Lung (tissue), 12 donors: ENCODE measurements around the gene USP12. TPM values are rescaled to one million over a fixed set of nuclear protein-coding genes. Genes with fewer than 3 reads are reported as not detected.

ENCODE experiments used
- ATAC-seq: fragments of 200-7000 bp; cut with Tn5 transposase; one replicate; pipeline ENCODE4 v1.9.1; 2020; ENCODE audit warnings: moderate number of reproducible peaks; ENCODE audit not compliant: insufficient read depth, low FRiP score
- DNase-seq, 3 donors: peaks; one replicate each; pipeline ENCODE4 v3.0.0-alpha.2; 2013 to 2017
- H3K27ac ChIP-seq, 2 donors: one replicate each; pipeline ENCODE4 v1.5.1; 2013; ENCODE audit warnings: mild to moderate bottlenecking in 2 of 2, moderate library complexity in 2 of 2, control low read depth in 1 of 2, inconsistent platforms in 1 of 2, low read depth in 1 of 2, low read length in 1 of 2
- H3K27me3 ChIP-seq, 3 donors: one replicate each; pipeline ENCODE4 v1.5.1; 2013; ENCODE audit warnings: low read length in 2 of 3; ENCODE audit not compliant: control insufficient read depth in 3 of 3, insufficient read depth in 3 of 3
- H3K36me3 ChIP-seq, 4 donors: one replicate each; pipeline ENCODE4 v1.5.1; 2013; ENCODE audit warnings: low read length in 4 of 4, mild to moderate bottlenecking in 1 of 4, moderate library complexity in 1 of 4; ENCODE audit not compliant: control insufficient read depth in 4 of 4, insufficient read depth in 4 of 4
- H3K4me1 ChIP-seq, 5 donors: one replicate each; pipeline ENCODE4 v1.5.1; 2013; ENCODE audit warnings: low read length in 5 of 5, mild to moderate bottlenecking in 2 of 5, moderate library complexity in 1 of 5; ENCODE audit not compliant: control insufficient read depth in 5 of 5, insufficient read depth in 5 of 5
- H3K4me3 ChIP-seq: one replicate; pipeline ENCODE4 v1.5.1; 2013; ENCODE audit warnings: mild to moderate bottlenecking, control low read depth, moderate library complexity
- H3K9ac ChIP-seq, 2 donors: one replicate each; pipeline ENCODE4 v1.5.1; 2013; ENCODE audit warnings: low read length in 2 of 2, control low read depth in 1 of 2; ENCODE audit not compliant: insufficient read depth in 1 of 2
- H3K9me3 ChIP-seq, 4 donors: one replicate each; pipeline ENCODE4 v1.5.1; 2013; ENCODE audit warnings: low read length in 3 of 4, mild to moderate bottlenecking in 1 of 4, moderate library complexity in 1 of 4; ENCODE audit not compliant: control insufficient read depth in 4 of 4, insufficient read depth in 3 of 4
- CTCF ChIP-seq: IDR thresholded peaks from 2 replicates; pipeline ENCODE4 v1.5.1; 2012; ENCODE audit warnings: mild to moderate bottlenecking; ENCODE audit errors: control extremely low read depth, extremely low read depth
- WGBS, 2 donors: extraction: QIAGEN DNeasy Blood & Tissue Kit; methylation state at CpG; one replicate each; pipeline ENCODE4 v1.1.7; 2013; 5-methylcytosine and 5-hydroxymethylcytosine counted together
- polyA plus RNA-seq, 2 donors: library from polyadenylated mRNA; stranded (reverse); fragments of 200-250 nt; gene quantifications; one replicate each; pipeline ENCODE4 v1.2.1, GENCODE V29; 2013
- total RNA-seq, 2 donors: library from RNA; depleted of rRNA in 1 of 2; stranded (reverse); fragments of >200 nt in 1 of 2; gene quantifications; one replicate each; pipeline ENCODE4 v1.2.1, GENCODE V29; 2014 to 2021
- donor health status: control.
- donor health status: control.
- donor health status: Bipolar disorder and iron deficiency.
- donor health status: healthy.
- donor health status: DM: yes; HTN: yes; CAD: no.

The USP12 gene
- total and polyA plus RNA-seq, 4 donors = 12.6 to 60.0 (median 19.2) TPM

- H3K36me3 ChIP-seq = peaks cover 10 to 21% (median 15%) of the 10 kb centered on the region in 4 donors
- 95 to 99% methylated on average over 4 of the region's 4 CpGs for WGBS, 2 donors
- ATAC-seq (no peak), DNase-seq (no peak)
- no peak overlapping the region for H3K27ac ChIP-seq
- no peak for TF ChIP-seq CTCF
- H3K27me3 ChIP-seq = no peaks in the 10 kb centered on the region
- no peak overlapping the region for H3K4me3 ChIP-seq
- H3K9me3 ChIP-seq = no peaks in the 10 kb centered on the region
- H3K4me1 ChIP-seq = peaks cover 0 to 4% (median 0%) of the 10 kb centered on the region in 5 donors
- no peak overlapping the region for H3K9ac ChIP-seq
Measured at GRCh38 chr13:27091451-27091850, 80.2 kb downstream of the USP12 start.

GRCh38 chr13:27088619-27089018, 83.0 kb downstream of the USP12 start:
- H3K9ac ChIP-seq = no peak overlapping the region

GRCh38 chr13:27086599-27087265, 84.9 kb downstream of the USP12 start:
- H3K27ac ChIP-seq = no peak overlapping the region
- DNase-seq (no peak), ATAC-seq (no peak)
- H3K9ac ChIP-seq = no peak overlapping the region
- no peak overlapping the region for H3K4me3 ChIP-seq
- H3K9me3 ChIP-seq = no peaks in the 10 kb centered on the region
- H3K36me3 ChIP-seq = peaks cover 8 to 15% (median 12%) of the 10 kb centered on the region in 4 donors
- WGBS, 2 donors = 82 to 90% methylated on average over 6 of the region's 6 CpGs
- no peak for TF ChIP-seq CTCF
- H3K27me3 ChIP-seq = no peaks in the 10 kb centered on the region
- peaks cover 0 to 4% (median 0%) of the 10 kb centered on the region in 5 donors for H3K4me1 ChIP-seq

More at GRCh38 chr13:27088619-27089018, 83.0 kb downstream of the USP12 start:
- DNase-seq (no peak), ATAC-seq (no peak)
- Histone ChIP-seq H3K27ac (no peak overlapping the region), H3K36me3 (peaks cover 8 to 18% (median 12%) of the 10 kb centered on the region in 4 donors), H3K9me3 (no peaks in the 10 kb centered on the region), H3K27me3 (no peaks in the 10 kb centered on the region), H3K4me1 (peaks cover 0 to 4% (median 0%) of the 10 kb centered on the region in 5 donors), H3K4me3 (no peak overlapping the region)
- 84 to 90% methylated on average over 3 of the region's 3 CpGs for WGBS, 2 donors
- TF ChIP-seq CTCF = no peak
